Lower lobe of right lung (tissue), 2 donors: Measurements from ENCODE around the gene GDF7. TPM values are rescaled to one million over a fixed set of nuclear protein-coding genes. Genes with fewer than 3 reads are reported as not detected.

Experiments
- ATAC-seq, 2 donors: fragments of 200-7000 bp; cut with Tn5 transposase; one replicate each; pipeline ENCODE4 v1.9.1; 2020 to 2022; ENCODE audit warnings: mild to moderate bottlenecking in 2 of 2, moderate library complexity in 2 of 2
- DNase-seq: peaks from one replicate; pipeline ENCODE4 v3.0.0-alpha.2; 2020
- H3K27ac ChIP-seq: fragments of 200-600 bp; one replicate; pipeline ENCODE4 v1.8.0; 2022
- H3K27me3 ChIP-seq: fragments of 200-600 bp; one replicate; pipeline ENCODE4 v1.8.0; 2022; ENCODE audit warnings: low read depth
- H3K36me3 ChIP-seq: fragments of 200-600 bp; one replicate; pipeline ENCODE4 v1.8.0; 2022; ENCODE audit warnings: mild to moderate bottlenecking
- H3K4me1 ChIP-seq: fragments of 200-600 bp; one replicate; pipeline ENCODE4 v1.8.0; 2022
- H3K4me3 ChIP-seq: fragments of 200-600 bp; one replicate; pipeline ENCODE4 v1.8.0; 2022; ENCODE audit warnings: mild to moderate bottlenecking
- H3K9me3 ChIP-seq: fragments of 200-600 bp; one replicate; pipeline ENCODE4 v1.8.0; 2022
- CTCF ChIP-seq: fragments of 200-600 bp; IDR thresholded peaks from one replicate; pipeline ENCODE4 v1.8.0; 2022; ENCODE audit warnings: antibody characterized with exemption, mild to moderate bottlenecking
- intact Hi-C: fragments of 100-400 bp; cut with DNase I; formaldehyde crosslinking; loops from one replicate; pipeline ENCODE4 v1.11.0; 2022
- total RNA-seq: library from RNA; stranded (reverse); fragmentation: NEBNext Ultra II Directional; extraction: Animal tissue kit (Norgen Biotek cat#: 25700); gene quantifications from one replicate; pipeline ENCODE4 v1.2.1, GENCODE V29; 2021
- donor health status: DM: no; HTN: yes; CAD: no; lungs with severe emphysema.

The GDF7 gene
- total RNA-seq, 1 donor from 2014 or later = 0.62 TPM

DNA sequence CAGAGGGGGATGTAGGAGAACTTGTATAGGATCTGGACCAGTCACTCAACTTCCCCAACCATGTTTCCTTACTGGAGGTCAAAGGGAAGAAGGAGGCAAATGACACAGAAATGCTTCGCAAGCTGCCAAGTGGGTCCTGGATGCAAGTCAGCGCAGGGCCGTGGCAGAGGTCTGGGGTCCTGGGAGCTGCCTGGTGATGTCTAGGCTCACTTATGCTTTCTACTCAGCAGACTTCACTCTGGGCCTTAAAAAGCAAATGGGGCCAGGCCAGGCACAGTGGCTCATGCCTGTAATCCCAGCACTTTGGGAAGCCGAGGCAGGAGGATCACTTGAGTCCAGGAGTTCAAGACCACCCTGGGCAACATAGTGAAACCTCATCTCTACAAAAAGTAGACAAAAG lies 36.0 kb upstream of the GDF7 start:
- H3K4me3 ChIP-seq = no peak overlapping the region
- peaks cover 35% of the 10 kb centered on the region for H3K4me1 ChIP-seq
- H3K27ac ChIP-seq = no peak overlapping the region
- H3K36me3 ChIP-seq = peaks cover 24% of the 10 kb centered on the region
- H3K27me3 ChIP-seq = no peaks in the 10 kb centered on the region
- H3K9me3 ChIP-seq = no peaks in the 10 kb centered on the region
- DNase-seq (peak; percentile 9), ATAC-seq (no peak)
- no peak for TF ChIP-seq CTCF
- intact Hi-C loops = loop anchor here (10.0 kb wide), 1 partner anchor 186 kb away; the partner anchor contains the start of gene RHOB

GRCh38 chr2:20631617-20632307 lies 35.2 kb upstream of the GDF7 start:
- no peak for TF ChIP-seq CTCF
- DNase-seq (peak; percentile 12), ATAC-seq (no peak)
- H3K4me3 ChIP-seq = no peak overlapping the region
- no peaks in the 10 kb centered on the region for H3K27me3 ChIP-seq
- no peak overlapping the region for H3K27ac ChIP-seq
- intact Hi-C loops = loop anchor here (10.0 kb wide), 1 partner anchor 187 kb away; the partner anchor contains the start of gene RHOB
- H3K4me1 ChIP-seq = peaks cover 34% of the 10 kb centered on the region
- H3K9me3 ChIP-seq = no peaks in the 10 kb centered on the region
- H3K36me3 ChIP-seq = peaks cover 23% of the 10 kb centered on the region

GRCh38 chr2:20632446-20632990 lies 34.4 kb upstream of the GDF7 start:
- ATAC-seq (no peak), DNase-seq (no peak)
- Histone ChIP-seq H3K36me3 (peaks cover 27% of the 10 kb centered on the region), H3K9me3 (no peaks in the 10 kb centered on the region), H3K27me3 (no peaks in the 10 kb centered on the region), H3K27ac (peak overlapping the region; percentile 84), H3K4me3 (no peak overlapping the region), H3K4me1 (peaks cover 34% of the 10 kb centered on the region)
- intact Hi-C loops = loop anchor here (10.0 kb wide), 1 partner anchor 188 kb away; the partner anchor contains the start of gene RHOB
- no peak for TF ChIP-seq CTCF

GRCh38 chr2:20633001-20633400 lies 33.9 kb upstream of the GDF7 start:
- peak overlapping the region; percentile 84 for H3K27ac ChIP-seq
- DNase-seq (no peak), ATAC-seq (no peak)
- peaks cover 32% of the 10 kb centered on the region for H3K36me3 ChIP-seq
- H3K4me3 ChIP-seq = no peak overlapping the region
- no peaks in the 10 kb centered on the region for H3K27me3 ChIP-seq
- peaks cover 34% of the 10 kb centered on the region for H3K4me1 ChIP-seq
- intact Hi-C loops = loop anchor here (10.0 kb wide), 1 partner anchor 188 kb away; the partner anchor contains the start of gene RHOB
- no peak for TF ChIP-seq CTCF
- no peaks in the 10 kb centered on the region for H3K9me3 ChIP-seq

- H3K27me3 ChIP-seq = no peaks in the 10 kb centered on the region
- H3K4me3 ChIP-seq = no peak overlapping the region
- peak; percentile 92 to 94 for ATAC-seq
- H3K36me3 ChIP-seq = peaks cover 40% of the 10 kb centered on the region
- H3K27ac ChIP-seq = peak overlapping the region; percentile 84
- intact Hi-C loops = loop anchor here (10.0 kb wide), 1 partner anchor 189 kb away; the partner anchor contains the start of gene RHOB
- no peaks in the 10 kb centered on the region for H3K9me3 ChIP-seq
- peak; percentile 87 for DNase-seq
- TF ChIP-seq CTCF = no peak
- H3K4me1 ChIP-seq = peaks cover 34% of the 10 kb centered on the region
These were observed 33.0 kb upstream of the GDF7 start for GRCh38 chr2:20633794-20634506.
